Naive thymus-derived CD8-positive, alpha-beta T cell (primary cell): ENCODE measurements around the gene UGT2B17. TPM values are rescaled to one million over a fixed set of nuclear protein-coding genes. Genes with fewer than 3 reads are reported as not detected.
"Not testable (repeated sequence)": the region's sequence is repeated elsewhere in the genome, so short reads cannot be mapped to it uniquely, and the experiment has no call there.

Experiments used
- ATAC-seq, 2 donors: fragments of 150-1000 bp; cut with Tn5 transposase in 1 of 2; sonication (Bioruptor Pico), chemical (Tn5 transposase) in 1 of 2; 1 replicate in 1 of 2; 2 replicates in 1 of 2; pipeline ENCODE4 v1.10.0; 2021; ENCODE audit warnings: mild to moderate bottlenecking in 2 of 2, moderate library complexity in 2 of 2
- POLR2A ChIA-PET: fragments of 350-600 bp; sonication (Branson Sonifier 250); formaldehyde crosslinking; loops from one replicate; lab custom pipeline; 2021; ENCODE audit warnings: antibody characterized with exemption; lab: Charles Lee
- DNase-seq, 10 donors: peaks; one replicate each; pipeline versions ENCODE4 v3.0.0 to v3.0.0-alpha.2; 2020 to 2022
- H3K27ac Mint-ChIP-seq, 10 donors: one replicate each; pipeline ENCODE4 v1.8.0; 2020 to 2022; ENCODE audit warnings: mild to moderate bottlenecking in 10 of 10, mixed read lengths in 10 of 10, moderate library complexity in 4 of 10, inconsistent platforms in 1 of 10
- H3K27me3 Mint-ChIP-seq, 5 donors: one replicate each; pipeline ENCODE4 v1.8.0; 2021 to 2022; ENCODE audit warnings: mixed read lengths in 5 of 5
- H3K36me3 Mint-ChIP-seq, 3 donors: one replicate each; pipeline ENCODE4 v1.8.0; 2020 to 2022; ENCODE audit warnings: mixed read lengths in 3 of 3, mild to moderate bottlenecking in 2 of 3, inconsistent platforms in 1 of 3
- H3K4me1 Mint-ChIP-seq, 4 donors: one replicate each; pipeline ENCODE4 v1.8.0; 2021 to 2022; ENCODE audit warnings: mixed read lengths in 4 of 4
- H3K4me3 Mint-ChIP-seq, 10 donors: one replicate each; pipeline ENCODE4 v1.8.0; 2020 to 2022; ENCODE audit warnings: mild to moderate bottlenecking in 10 of 10, mixed read lengths in 10 of 10, moderate library complexity in 6 of 10, inconsistent platforms in 1 of 10
- H3K9me3 Mint-ChIP-seq, 9 donors: one replicate each; pipeline ENCODE4 v1.8.0; 2020 to 2022; ENCODE audit warnings: mixed read lengths in 9 of 9, mild to moderate bottlenecking in 3 of 9, inconsistent platforms in 1 of 9, moderate library complexity in 1 of 9
- polyA plus RNA-seq, 3 donors: library from polyadenylated mRNA; unstranded; fragments of 300-500 nt; fragmentation: Illumina TruSeq; gene quantifications; one replicate each; pipeline ENCODE4 v1.2.3, GENCODE V29; 2021
- total RNA-seq, 8 experiments: library from RNA in 2 of 8; stranded (reverse) in 2 of 8; gene quantifications; one replicate each; pipeline ENCODE4 v1.2.3 and lab custom pipeline; 2021 to 2026

The UGT2B17 gene
- total and polyA plus RNA-seq, 5 experiments from 2014 or later, result not detected

GRCh38 chr4:68560364-68561070 is 15.6 kb downstream of the UGT2B17 start:
- H3K27me3 Mint-ChIP-seq, H3K27ac Mint-ChIP-seq, H3K36me3 Mint-ChIP-seq, DNase-seq, POLR2A ChIA-PET, H3K4me3 Mint-ChIP-seq, ATAC-seq, H3K4me1 Mint-ChIP-seq, H3K9me3 Mint-ChIP-seq: not testable (repeated sequence)

GRCh38 chr4:68553830-68554229 is 22.3 kb downstream of the UGT2B17 start:
- H3K27ac Mint-ChIP-seq, H3K36me3 Mint-ChIP-seq, ATAC-seq, H3K4me3 Mint-ChIP-seq, DNase-seq, H3K9me3 Mint-ChIP-seq, POLR2A ChIA-PET, H3K4me1 Mint-ChIP-seq, H3K27me3 Mint-ChIP-seq: not testable (repeated sequence)

GRCh38 chr4:68552818-68553811 is 23.0 kb downstream of the UGT2B17 start:
- POLR2A ChIA-PET, H3K4me1 Mint-ChIP-seq, H3K27me3 Mint-ChIP-seq, H3K4me3 Mint-ChIP-seq, ATAC-seq, H3K36me3 Mint-ChIP-seq, H3K9me3 Mint-ChIP-seq, DNase-seq, H3K27ac Mint-ChIP-seq: not testable (repeated sequence)

GRCh38 chr4:68542742-68543141 is 33.4 kb downstream of the UGT2B17 start:
- DNase-seq, H3K27ac Mint-ChIP-seq, H3K4me1 Mint-ChIP-seq, POLR2A ChIA-PET, H3K4me3 Mint-ChIP-seq, ATAC-seq, H3K36me3 Mint-ChIP-seq: not testable (repeated sequence)
- H3K9me3 Mint-ChIP-seq, result peaks cover 0 to 25% (median 0%) of the 10 kb centered on the region in 9 donors
- H3K27me3 Mint-ChIP-seq, result peaks cover 0 to 34% (median 12%) of the 10 kb centered on the region in 5 donors

- peaks cover 0 to 12% (median 0%) of the 10 kb centered on the region in 5 donors for H3K27me3 Mint-ChIP-seq
- POLR2A ChIA-PET, result no interaction called here
- no peak overlapping the region for H3K4me3 Mint-ChIP-seq
- peaks cover 0 to 28% (median 11%) of the 10 kb centered on the region in 9 donors for H3K9me3 Mint-ChIP-seq
- H3K4me1 Mint-ChIP-seq, result peaks cover 0 to 1% (median 0%) of the 10 kb centered on the region in 4 donors
- DNase-seq, result no peak
- ATAC-seq, result no peak
- H3K27ac Mint-ChIP-seq, result no peak overlapping the region
- H3K36me3 Mint-ChIP-seq, result peaks cover 0 to 6% (median 4%) of the 10 kb centered on the region in 3 donors
These were observed 39.7 kb downstream of the UGT2B17 start for GRCh38 chr4:68536375-68536774.

GRCh38 chr4:68535974-68536373 is 40.1 kb downstream of the UGT2B17 start:
- H3K9me3 Mint-ChIP-seq, result peaks cover 0 to 32% (median 11%) of the 10 kb centered on the region in 9 donors
- H3K27ac Mint-ChIP-seq, result no peak overlapping the region
- H3K4me3 Mint-ChIP-seq, result no peak overlapping the region
- ATAC-seq (no peak), DNase-seq (no peak)
- POLR2A ChIA-PET, result no interaction called here
- H3K4me1 Mint-ChIP-seq, result peaks cover 0 to 1% (median 0%) of the 10 kb centered on the region in 4 donors
- peaks cover 0 to 10% (median 0%) of the 10 kb centered on the region in 5 donors for H3K27me3 Mint-ChIP-seq
- peaks cover 0 to 6% (median 6%) of the 10 kb centered on the region in 3 donors for H3K36me3 Mint-ChIP-seq

- DNase-seq, ATAC-seq, H3K4me1 Mint-ChIP-seq, H3K27ac Mint-ChIP-seq, H3K4me3 Mint-ChIP-seq, H3K27me3 Mint-ChIP-seq, H3K36me3 Mint-ChIP-seq, POLR2A ChIA-PET, H3K9me3 Mint-ChIP-seq: not testable (repeated sequence)
These were observed 53.9 kb downstream of the UGT2B17 start for GRCh38 chr4:68522232-68522631.

- H3K9me3 Mint-ChIP-seq, result peaks cover 0 to 4% (median 0%) of the 10 kb centered on the region in 9 donors
These were observed 55.1 kb downstream of the UGT2B17 start for GRCh38 chr4:68520985-68521384.

GRCh38 chr4:68518889-68519288 is 57.2 kb downstream of the UGT2B17 start:
- Mint-ChIP-seq H3K27me3 (peaks cover 0 to 3% (median 0%) of the 10 kb centered on the region in 5 donors), H3K27ac (no peak overlapping the region), H3K4me1 (no peaks in the 10 kb centered on the region), H3K36me3 (no peaks in the 10 kb centered on the region), H3K4me3 (no peak overlapping the region), H3K9me3 (peaks cover 0 to 4% (median 0%) of the 10 kb centered on the region in 9 donors)
- POLR2A ChIA-PET, result no interaction called here
- ATAC-seq (no peak), DNase-seq (no peak)

More at GRCh38 chr4:68520985-68521384, 55.1 kb downstream of the UGT2B17 start:
- Mint-ChIP-seq H3K27me3 (no peaks in the 10 kb centered on the region), H3K4me1 (no peaks in the 10 kb centered on the region), H3K36me3 (no peaks in the 10 kb centered on the region), H3K4me3 (no peak overlapping the region), H3K27ac (no peak overlapping the region)
- no peak for DNase-seq
- POLR2A ChIA-PET, result no interaction called here
- ATAC-seq, result no peak

- H3K27me3 Mint-ChIP-seq, ATAC-seq, H3K4me3 Mint-ChIP-seq, H3K27ac Mint-ChIP-seq, DNase-seq, POLR2A ChIA-PET: not testable (repeated sequence)
- Mint-ChIP-seq H3K9me3 (peaks cover 0 to 22% (median 5%) of the 10 kb centered on the region in 9 donors), H3K36me3 (peaks cover 0 to 13% (median 7%) of the 10 kb centered on the region in 3 donors), H3K4me1 (peaks cover 0 to 13% (median under 1%) of the 10 kb centered on the region in 4 donors)
These were observed 70.7 kb downstream of the UGT2B17 start for GRCh38 chr4:68505452-68505851.

- H3K27ac Mint-ChIP-seq, H3K27me3 Mint-ChIP-seq, ATAC-seq, DNase-seq, POLR2A ChIA-PET, H3K4me3 Mint-ChIP-seq: not testable (repeated sequence)
- H3K36me3 Mint-ChIP-seq, result peaks cover 0 to 13% (median 7%) of the 10 kb centered on the region in 3 donors
- peaks cover 0 to 13% (median under 1%) of the 10 kb centered on the region in 4 donors for H3K4me1 Mint-ChIP-seq
- peaks cover 0 to 22% (median 5%) of the 10 kb centered on the region in 9 donors for H3K9me3 Mint-ChIP-seq
These were observed 71.3 kb downstream of the UGT2B17 start for GRCh38 chr4:68504836-68505235.

- H3K27ac Mint-ChIP-seq, H3K4me3 Mint-ChIP-seq, H3K27me3 Mint-ChIP-seq, POLR2A ChIA-PET, DNase-seq, ATAC-seq: not testable (repeated sequence)
- Mint-ChIP-seq H3K9me3 (peaks cover 0 to 22% (median 5%) of the 10 kb centered on the region in 9 donors), H3K4me1 (peaks cover 0 to 16% (median 2%) of the 10 kb centered on the region in 4 donors), H3K36me3 (peaks cover 0 to 13% (median 7%) of the 10 kb centered on the region in 3 donors)
These were observed 72.7 kb downstream of the UGT2B17 start for GRCh38 chr4:68503462-68503861.
